SK-N-DZ (cell line): ENCODE results near the gene ARHGEF19.
"Not testable (repeated sequence)": the region's sequence is repeated elsewhere in the genome, so short reads cannot be mapped to it uniquely, and the experiment has no call there.

Source experiments
- DNase-seq: peaks from one replicate; pipeline ENCODE4 v3.0.0-alpha.2; 2015; ENCODE audit warnings: low spot score

ARHGEF19 gene

GRCh38 chr1:16205334-16205671 lies 7.1 kb downstream of the ARHGEF19 start:
- no peak for DNase-seq

- DNase-seq = no peak
Measured at GRCh38 chr1:16204634-16205333, 7.7 kb downstream of the ARHGEF19 start.

DNA sequence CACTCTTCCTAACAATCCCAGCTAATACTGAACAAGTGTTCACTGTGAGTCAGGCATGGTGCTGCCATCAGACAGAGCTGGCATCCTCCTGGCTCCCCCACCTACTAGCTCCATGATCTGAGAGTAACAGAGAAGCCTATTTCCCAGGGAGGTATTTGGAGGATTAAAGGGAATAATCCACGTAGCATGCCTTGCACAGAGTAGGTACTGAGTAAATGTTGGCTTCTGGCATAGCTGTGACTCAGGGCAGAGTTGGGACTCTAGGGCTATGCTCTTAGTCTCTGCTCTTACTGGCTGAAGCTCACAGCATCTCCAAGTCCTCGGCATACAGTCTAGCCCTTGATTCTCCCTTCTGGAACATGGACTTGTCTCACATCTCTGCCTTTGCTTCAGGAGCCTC lies 8.2 kb downstream of the ARHGEF19 start:
- DNase-seq = no peak

GRCh38 chr1:16203550-16203949 lies 8.9 kb downstream of the ARHGEF19 start:
- no peak for DNase-seq

DNA sequence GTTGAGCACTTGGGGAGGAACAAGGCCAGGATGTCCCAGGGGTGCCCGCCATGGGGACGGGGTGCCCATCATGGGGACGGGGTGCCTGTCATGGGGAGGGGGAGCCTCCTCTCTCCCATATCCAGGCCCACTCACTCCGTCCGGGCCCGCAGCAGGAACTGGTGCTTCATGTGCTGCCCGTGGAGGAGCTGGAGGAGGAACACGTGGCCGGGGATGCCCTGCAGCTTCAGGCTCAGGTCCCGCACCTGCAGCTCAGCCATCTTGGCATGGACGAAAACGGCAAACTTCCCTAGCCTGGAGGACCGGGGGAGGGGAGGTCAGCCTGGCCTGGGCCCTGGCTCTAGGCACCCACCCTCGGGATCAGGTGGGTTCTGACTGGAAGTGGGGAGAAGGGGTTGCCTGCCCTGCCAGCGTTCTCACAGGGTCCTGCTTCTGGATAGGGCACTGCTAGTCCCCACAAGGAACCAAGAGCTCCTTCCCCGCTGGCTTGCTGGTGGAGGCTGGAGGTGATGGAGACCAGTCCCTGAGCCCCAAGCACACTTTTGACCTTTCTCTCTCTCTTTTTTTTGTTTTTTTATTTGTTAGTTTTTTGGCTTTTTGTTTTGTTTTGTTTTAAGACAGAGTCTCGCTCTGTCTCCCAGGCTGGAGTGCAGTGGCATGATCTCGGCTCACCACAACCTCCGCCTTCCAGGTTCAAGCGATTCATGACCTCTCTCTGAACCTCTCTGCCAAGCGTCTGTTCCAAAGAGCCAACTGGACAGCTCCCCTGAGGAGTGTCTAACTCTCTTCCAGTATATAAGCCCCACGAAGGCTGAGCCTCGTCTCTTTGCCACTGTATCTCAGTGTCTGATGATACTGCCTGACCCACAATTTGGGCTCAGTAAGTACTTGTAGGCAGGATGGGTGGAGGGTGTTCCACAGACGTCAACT lies 9.9 kb downstream of the ARHGEF19 start:
- DNase-seq = no peak

DNA sequence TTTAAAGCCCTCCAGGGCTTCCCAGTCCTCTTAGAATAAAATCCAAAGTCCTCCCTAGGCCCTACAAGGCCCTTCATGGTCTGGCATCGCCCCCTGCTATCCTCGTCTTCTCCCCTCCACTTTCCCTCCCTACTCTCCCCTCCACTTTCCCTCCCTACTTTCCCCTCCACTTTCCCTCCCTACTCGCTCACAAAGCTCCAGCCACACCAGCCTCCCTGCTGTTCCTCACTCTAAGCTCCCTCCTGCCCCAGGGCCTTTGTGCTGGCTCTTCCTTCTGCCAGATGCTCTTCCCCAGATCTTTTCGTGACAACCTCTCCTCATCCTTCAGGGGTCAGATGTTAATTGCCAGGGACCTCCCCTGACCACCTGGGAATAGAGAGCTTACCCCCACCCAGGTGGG lies 12.8 kb downstream of the ARHGEF19 start:
- DNase-seq = no peak

GRCh38 chr1:16199157-16199501 lies 13.3 kb downstream of the ARHGEF19 start:
- no peak for DNase-seq

- DNase-seq = no peak
Measured at GRCh38 chr1:16198444-16199156, 13.9 kb downstream of the ARHGEF19 start.

DNA sequence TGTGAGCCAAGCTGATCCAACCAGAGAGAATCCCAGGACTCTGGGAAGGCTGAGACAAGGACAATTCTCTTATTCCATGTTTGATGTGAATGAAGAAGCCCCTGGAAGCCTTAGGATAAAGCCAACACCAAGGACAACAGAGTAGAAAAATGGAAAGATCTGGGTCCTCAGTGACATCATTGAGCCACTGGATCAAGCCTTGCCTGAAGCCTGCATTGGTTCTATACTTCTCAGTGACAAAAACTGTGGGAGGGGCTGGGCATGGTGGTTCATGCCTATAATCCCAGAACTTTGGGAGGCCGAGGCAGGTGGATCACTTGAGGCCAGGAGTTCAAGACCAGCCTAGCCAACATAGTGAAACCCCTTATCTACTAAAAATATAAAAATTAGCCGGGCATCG lies 15.6 kb downstream of the ARHGEF19 start:
- no peak for DNase-seq

- DNase-seq = not testable (repeated sequence)
Measured at GRCh38 chr1:16196139-16196538, 16.3 kb downstream of the ARHGEF19 start.

GRCh38 chr1:16195518-16195905 lies 16.9 kb downstream of the ARHGEF19 start:
- DNase-seq = no peak

DNA sequence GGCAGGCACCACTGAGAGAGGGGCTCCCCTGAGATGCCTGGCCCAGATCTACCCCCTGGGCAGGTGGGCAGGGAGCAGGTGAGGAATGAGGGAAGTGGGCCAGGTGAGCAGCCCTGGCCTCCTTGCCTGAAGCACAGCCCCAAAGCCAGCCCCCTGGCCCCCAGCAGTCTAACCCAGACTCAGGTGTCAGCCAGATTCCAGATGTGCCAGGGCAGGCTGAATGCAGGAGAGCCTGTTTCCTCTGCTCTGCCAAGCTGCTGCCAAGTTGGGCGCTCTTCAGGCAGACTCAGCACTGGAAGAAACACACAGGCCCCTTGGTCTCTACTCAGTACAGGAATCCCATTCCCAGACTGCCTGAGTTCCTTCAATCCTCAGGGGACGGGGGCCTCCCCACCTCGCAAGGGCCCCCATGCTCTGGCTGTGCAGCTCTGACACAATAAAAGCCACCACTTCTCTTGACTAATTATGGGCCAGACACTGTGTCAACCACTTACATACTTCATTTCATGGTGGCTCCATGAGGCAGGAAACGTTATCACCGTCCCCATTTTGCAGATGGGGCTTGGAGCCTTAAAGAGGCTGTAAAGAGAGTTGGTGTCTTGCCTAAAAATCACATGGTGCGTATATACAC lies 20.4 kb downstream of the ARHGEF19 start:
- DNase-seq = no peak

DNA sequence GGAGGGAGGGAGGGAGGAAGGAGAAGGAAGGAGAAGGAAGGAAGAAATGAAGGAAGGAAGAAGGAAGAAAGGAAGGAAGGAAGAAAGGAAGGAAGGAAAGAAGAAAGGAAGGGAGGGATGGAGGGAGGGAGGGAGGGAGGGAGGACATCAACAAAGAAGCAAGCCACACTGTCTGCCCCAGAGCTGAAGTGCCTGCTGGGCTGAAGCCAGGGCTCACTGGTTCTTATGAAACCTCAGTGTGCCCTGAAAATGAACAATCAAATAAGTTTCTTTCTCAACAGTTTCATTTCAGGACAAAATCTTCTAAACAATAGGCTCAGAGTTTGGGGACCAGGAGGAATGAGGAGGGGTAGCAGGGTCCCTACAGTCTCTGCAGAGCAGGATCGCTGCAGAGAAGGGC lies 21.1 kb downstream of the ARHGEF19 start:
- no peak for DNase-seq

GRCh38 chr1:16189921-16190621 lies 22.4 kb downstream of the ARHGEF19 start:
- no peak for DNase-seq

- DNase-seq = no peak
Measured at GRCh38 chr1:16189003-16189402, 23.4 kb downstream of the ARHGEF19 start.

DNA sequence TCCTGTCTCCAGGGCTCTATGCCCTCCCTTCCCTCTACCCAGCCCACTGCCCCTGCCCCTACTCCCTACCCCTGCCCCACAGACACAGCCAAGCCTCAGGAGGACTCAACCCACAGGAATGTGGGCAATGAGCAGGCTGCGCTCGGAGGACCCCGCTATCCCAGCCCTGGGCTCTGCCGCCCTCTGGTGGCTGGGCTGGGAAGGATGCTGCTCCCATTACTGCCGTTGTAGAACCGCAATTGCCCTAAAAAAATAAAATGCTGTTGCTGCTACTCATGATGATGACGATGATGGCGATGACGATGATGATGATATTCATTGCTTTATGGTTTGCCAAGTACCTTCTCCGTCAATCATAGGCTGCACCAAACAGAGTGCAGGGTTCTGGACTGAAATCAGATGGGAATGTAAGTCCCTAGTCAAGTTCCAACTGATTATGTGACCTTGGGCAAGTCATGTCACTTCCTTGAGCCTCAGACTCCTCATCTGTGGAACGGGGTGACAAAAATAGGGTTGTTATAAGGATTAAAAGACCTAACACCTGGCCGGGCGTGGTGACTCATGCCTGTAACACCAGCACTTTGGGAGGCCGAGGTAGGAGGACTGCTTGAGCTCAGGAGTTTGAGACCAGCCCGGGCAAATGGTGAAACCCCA lies 24.6 kb downstream of the ARHGEF19 start:
- DNase-seq = peak; percentile 45

DNA sequence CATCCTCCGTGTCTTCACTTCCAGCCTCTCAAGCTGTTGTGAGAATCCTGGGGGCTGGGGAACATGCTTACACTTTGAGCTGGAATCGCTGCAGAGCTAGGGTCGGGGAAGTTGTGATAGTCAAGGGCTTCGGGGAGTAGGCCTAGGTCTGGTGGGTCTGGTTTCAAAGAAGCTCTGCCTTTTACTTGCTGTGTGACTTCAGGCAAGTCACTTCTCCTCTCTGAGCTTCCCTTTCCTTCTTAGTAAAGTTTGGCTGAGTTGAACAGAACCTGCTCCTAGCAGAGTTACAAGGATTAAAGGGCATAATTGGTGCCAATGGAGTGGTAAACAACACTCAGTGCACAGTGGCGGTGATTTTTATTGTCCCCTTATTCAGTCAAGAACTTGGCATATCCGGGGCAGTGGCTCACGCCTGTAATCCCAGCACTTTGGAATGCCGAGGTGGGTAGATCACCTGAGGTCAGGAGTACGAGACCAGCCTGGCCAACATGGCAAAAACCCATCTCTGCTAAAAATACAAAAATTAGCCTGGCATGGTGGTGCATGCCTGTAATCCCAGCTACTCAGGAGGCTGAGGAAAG lies 25.7 kb downstream of the ARHGEF19 start:
- DNase-seq = no peak

DNA sequence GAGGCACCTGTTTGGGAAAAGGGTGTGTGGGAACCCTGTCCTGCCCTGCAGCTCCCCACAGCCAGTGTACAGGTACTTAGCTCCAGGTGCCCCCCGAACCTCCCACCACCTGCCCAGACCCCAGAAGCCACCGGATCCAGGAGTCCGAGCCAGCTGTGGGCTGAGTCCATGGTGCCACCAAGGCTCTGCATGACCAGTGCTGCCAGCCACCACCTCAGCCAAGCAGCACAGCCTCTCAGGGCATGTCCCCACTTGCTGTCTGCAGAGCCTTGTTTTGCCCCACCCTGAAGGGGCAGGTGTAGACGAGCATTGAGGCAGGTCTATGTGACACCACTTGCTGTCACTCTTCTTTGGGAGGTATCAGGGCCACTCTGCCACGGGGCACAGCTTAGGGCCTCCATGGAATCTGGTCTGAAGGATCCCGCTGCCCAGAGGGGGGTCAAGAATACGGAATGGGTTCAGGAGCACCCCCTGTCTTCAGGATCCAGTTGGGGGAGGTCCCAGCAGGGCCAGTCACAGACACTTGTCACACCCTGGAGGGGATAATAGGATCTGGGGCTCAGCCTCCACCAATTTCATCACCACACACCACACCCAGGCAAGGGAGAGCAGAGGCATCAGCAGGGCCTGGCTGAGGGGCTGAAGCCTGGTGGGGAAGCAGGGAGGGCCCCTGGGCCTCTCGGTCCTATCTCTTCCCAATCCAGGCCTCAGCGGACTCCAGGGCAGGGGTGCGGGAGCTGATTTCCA lies 27.7 kb downstream of the ARHGEF19 start:
- DNase-seq = no peak

DNA sequence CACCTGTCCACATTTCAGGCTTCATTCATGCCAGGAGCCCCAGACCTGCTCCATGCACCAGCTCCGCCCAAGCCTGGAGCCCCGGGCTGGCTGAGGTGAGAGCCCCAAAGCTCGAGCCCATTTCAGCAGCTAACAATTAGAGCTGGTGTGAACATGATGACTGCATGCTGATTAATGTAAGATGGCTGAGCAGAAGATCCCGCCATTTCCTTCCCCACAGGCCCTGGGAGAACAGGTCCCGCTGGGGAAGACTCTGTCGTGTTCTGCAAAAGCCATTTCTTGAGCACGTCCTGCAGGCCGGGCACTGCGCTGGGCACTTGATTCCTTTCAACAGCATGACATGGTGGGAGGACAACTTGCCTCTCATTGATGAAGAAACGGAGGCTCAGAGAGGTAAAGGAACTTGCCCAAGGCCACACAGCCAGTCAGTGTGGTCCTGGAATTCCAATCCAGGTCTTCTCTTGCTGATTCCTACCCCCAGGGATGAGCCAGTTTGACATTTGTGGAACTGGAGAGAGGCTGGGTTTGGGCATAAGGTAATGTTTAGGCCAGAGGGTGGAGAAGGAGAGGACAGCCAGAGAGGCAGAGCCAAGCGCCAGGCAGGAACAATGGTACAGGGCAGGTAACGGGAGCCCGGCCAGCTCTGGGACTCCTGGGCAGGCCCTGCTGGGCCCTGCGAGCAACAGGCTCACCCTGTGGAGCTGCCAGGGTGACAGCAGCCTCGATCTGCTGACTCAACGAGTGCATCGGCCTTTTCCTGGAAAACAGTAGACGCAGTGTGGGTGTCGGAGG lies 28.5 kb downstream of the ARHGEF19 start:
- no peak for DNase-seq
